Colonic mucosa (tissue), 4 donors: ENCODE measurements around the gene FGB. TPM values are rescaled to one million over a fixed set of nuclear protein-coding genes. Genes with fewer than 3 reads are reported as not detected.

Experiments used
- DNase-seq: peaks from one replicate; pipeline ENCODE4 v3.0.0-alpha.2; 2020
- H3K27ac ChIP-seq: fragments of 200-600 bp; one replicate; pipeline ENCODE4 v1.8.0; 2021
- H3K27me3 ChIP-seq: fragments of 200-600 bp; one replicate; pipeline ENCODE4 v1.8.0; 2021
- H3K36me3 ChIP-seq: fragments of 200-600 bp; one replicate; pipeline ENCODE4 v1.8.0; 2021
- H3K4me1 ChIP-seq: fragments of 200-600 bp; one replicate; pipeline ENCODE4 v1.8.0; 2021; ENCODE audit warnings: mild to moderate bottlenecking
- H3K4me3 ChIP-seq: fragments of 200-600 bp; one replicate; pipeline ENCODE4 v1.8.0; 2021
- H3K9ac ChIP-seq, 2 donors: one replicate each; pipeline ENCODE4 v1.7.0; 2013; ENCODE audit warnings: control low read depth in 2 of 2, low read depth in 2 of 2, low read length in 2 of 2
- H3K9me3 ChIP-seq: fragments of 200-600 bp; one replicate; pipeline ENCODE4 v1.8.0; 2021
- CTCF ChIP-seq: fragments of 200-600 bp; IDR thresholded peaks from one replicate; pipeline ENCODE4 v1.8.0; 2022; ENCODE audit warnings: antibody characterized with exemption, mild to moderate bottlenecking
- intact Hi-C: fragments of 100-400 bp; cut with DNase I; formaldehyde crosslinking; loops from one replicate; pipeline ENCODE4 v1.14.1; 2022
- total RNA-seq, 2 donors: library from RNA; stranded (reverse); fragmentation: NEBNext Ultra II Directional in 1 of 2; extraction: Animal tissue kit (Norgen Biotek cat#: 25700) in 1 of 2; gene quantifications; one replicate each; pipeline ENCODE4 v1.2.1, GENCODE V29; 2021
- donor health status: healthy.
- donor health status: DM: no; HTN: no; CAD: no.
- donor health status: DM: no; HTN: no; CAD: no.

Gene FGB
- total RNA-seq, 2 donors from 2014 or later: 0.13 to 6.2 TPM

GRCh38 chr4:154526151-154526550 is 36.7 kb upstream of the FGB start:
- Histone ChIP-seq H3K27me3 (no peaks in the 10 kb centered on the region), H3K4me3 (no peak overlapping the region), H3K4me1 (no peaks in the 10 kb centered on the region), H3K27ac (no peak overlapping the region), H3K9me3 (no peaks in the 10 kb centered on the region), H3K36me3 (no peaks in the 10 kb centered on the region), H3K9ac (no peak overlapping the region)
- TF ChIP-seq CTCF: no peak
- intact Hi-C loops: no loop called here
- no peak for DNase-seq

GRCh38 chr4:154527308-154527707 is 35.5 kb upstream of the FGB start:
- no peak overlapping the region for H3K27ac ChIP-seq
- H3K9me3 ChIP-seq: no peaks in the 10 kb centered on the region
- no peaks in the 10 kb centered on the region for H3K4me1 ChIP-seq
- intact Hi-C loops: no loop called here
- H3K9ac ChIP-seq: no peak overlapping the region
- no peak for DNase-seq
- H3K27me3 ChIP-seq: no peaks in the 10 kb centered on the region
- H3K4me3 ChIP-seq: no peak overlapping the region
- no peaks in the 10 kb centered on the region for H3K36me3 ChIP-seq
- no peak for TF ChIP-seq CTCF

DNA sequence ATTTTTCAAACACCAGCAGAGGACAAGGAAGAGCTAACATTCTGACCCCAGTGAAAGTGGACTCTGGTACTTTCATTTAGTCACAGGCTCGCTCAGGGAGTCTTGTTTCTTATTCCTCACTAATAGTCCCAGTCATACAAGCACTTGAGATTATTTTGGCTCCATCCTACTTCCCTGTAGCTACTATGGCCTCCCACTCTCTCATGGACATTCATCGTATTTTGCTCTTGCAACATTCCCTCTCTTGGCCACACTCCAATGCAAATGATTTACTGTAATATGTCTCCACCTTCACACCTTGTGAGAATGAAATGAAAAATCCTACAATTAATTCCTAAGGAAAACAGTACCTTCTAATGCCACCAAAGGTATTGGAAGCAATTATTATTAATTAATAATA is 33.9 kb upstream of the FGB start:
- Histone ChIP-seq H3K27ac (no peak overlapping the region), H3K9ac (no peak overlapping the region), H3K9me3 (no peaks in the 10 kb centered on the region), H3K4me3 (no peak overlapping the region), H3K27me3 (no peaks in the 10 kb centered on the region), H3K36me3 (no peaks in the 10 kb centered on the region), H3K4me1 (no peaks in the 10 kb centered on the region)
- intact Hi-C loops: no loop called here
- no peak for TF ChIP-seq CTCF
- DNase-seq: no peak

DNA sequence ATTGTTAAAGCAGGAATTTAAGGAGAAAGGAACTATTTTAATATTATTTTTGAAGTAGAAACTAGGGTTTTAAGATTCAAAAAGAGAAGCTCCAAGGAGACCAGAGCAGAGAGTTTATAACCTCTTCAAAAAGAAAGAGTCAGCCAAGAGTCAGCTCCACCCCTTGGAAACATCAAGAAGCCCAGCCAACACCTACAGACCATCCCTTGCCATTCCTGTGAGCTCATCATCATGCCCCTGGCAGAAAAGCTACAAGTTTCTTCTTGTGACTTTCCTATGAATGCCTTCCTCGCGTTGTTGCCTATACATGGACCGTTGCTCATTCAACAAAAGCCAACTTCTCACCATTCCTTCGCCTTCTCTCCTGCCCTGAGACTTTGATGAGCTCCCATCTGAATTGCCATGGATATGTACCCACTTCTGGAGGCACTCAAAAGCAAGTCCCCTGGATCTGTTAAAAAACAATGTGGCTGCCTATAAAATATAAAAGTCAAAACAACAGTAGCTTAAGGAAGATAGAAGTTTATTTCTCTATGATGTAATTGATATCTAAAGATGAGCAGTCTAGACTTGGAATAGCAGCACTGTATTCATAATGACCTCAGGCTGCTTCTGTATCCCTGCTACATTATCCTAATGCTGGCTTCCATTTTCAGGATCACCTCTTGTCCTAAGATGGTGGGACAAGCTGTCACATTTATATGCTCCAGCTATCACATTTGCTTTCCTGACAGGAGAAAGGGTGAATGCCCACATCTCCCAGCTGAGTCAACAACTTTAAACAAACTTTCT is 32.9 kb upstream of the FGB start:
- Histone ChIP-seq H3K4me1 (no peaks in the 10 kb centered on the region), H3K27ac (no peak overlapping the region), H3K36me3 (no peaks in the 10 kb centered on the region), H3K27me3 (no peaks in the 10 kb centered on the region), H3K9ac (no peak overlapping the region), H3K9me3 (no peaks in the 10 kb centered on the region), H3K4me3 (no peak overlapping the region)
- TF ChIP-seq CTCF: no peak
- no peak for DNase-seq
- intact Hi-C loops: no loop called here

- intact Hi-C loops: no loop called here
- no peak overlapping the region for H3K27ac ChIP-seq
- no peak overlapping the region for H3K9ac ChIP-seq
- no peaks in the 10 kb centered on the region for H3K27me3 ChIP-seq
- no peaks in the 10 kb centered on the region for H3K9me3 ChIP-seq
- peaks cover 4% of the 10 kb centered on the region for H3K36me3 ChIP-seq
- no peak for TF ChIP-seq CTCF
- H3K4me1 ChIP-seq: no peaks in the 10 kb centered on the region
- H3K4me3 ChIP-seq: no peak overlapping the region
- no peak for DNase-seq
Observed at GRCh38 chr4:154534296-154534695, 28.5 kb upstream of the FGB start.
